Measurements from ENCODE around the gene PRKCZ.

DNA sequence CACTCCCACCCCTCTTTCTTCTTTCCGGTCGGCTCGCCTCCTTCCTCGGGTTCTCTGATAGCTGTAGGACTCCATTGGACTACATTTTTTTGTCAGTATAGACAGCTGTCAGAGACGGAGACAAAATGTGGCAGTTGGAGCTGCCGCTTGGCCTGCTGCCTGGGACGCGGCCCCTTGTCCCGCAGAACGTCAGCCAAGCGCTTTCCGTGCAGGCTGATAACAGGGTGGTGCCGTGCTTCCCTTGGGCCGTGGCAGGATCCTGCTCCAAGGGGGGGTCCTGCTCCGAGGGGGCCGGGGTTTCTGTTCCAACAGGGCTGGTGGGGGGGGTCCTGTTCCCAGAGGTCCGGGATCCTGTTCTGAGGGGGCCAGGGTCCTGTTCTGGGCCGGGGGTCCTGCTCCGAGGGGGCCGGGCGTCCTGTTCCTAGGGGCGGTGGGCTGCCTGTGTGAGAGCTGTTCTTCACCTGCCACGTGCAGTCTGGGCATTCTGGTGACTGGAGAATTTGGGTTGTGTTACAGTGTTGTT lies 182.8 kb downstream of the PRKCZ start:
- TF ChIP-seq, protein P1, sequence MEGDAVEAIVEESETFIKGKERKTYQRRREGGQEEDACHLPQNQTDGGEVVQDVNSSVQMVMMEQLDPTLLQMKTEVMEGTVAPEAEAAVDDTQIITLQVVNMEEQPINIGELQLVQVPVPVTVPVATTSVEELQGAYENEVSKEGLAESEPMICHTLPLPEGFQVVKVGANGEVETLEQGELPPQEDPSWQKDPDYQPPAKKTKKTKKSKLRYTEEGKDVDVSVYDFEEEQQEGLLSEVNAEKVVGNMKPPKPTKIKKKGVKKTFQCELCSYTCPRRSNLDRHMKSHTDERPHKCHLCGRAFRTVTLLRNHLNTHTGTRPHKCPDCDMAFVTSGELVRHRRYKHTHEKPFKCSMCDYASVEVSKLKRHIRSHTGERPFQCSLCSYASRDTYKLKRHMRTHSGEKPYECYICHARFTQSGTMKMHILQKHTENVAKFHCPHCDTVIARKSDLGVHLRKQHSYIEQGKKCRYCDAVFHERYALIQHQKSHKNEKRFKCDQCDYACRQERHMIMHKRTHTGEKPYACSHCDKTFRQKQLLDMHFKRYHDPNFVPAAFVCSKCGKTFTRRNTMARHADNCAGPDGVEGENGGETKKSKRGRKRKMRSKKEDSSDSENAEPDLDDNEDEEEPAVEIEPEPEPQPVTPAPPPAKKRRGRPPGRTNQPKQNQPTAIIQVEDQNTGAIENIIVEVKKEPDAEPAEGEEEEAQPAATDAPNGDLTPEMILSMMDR (IDR thresholded peaks at IDR 0.05), result no peak
- no peak for TF ChIP-seq POLR2A (IDR thresholded peaks at IDR 0.05)

All from uterus (tissue), 2 donors.